Calu3 (cell line): ENCODE measurements around the gene TNFRSF18. TPM values are rescaled to one million over a fixed set of nuclear protein-coding genes. Genes with fewer than 3 reads are reported as not detected.

Experiments used
- BruUV-seq: library from RNA; stranded (reverse); fragments of 400-500 nt; replicated peaks from 2 replicates; lab custom pipeline; 2021; lab: Mats Ljungman, UMichigan
- CTCF ChIA-PET: fragments of 300-600 bp; sonication (Branson Sonifier 250); formaldehyde crosslinking; loops from one replicate; lab custom pipeline; 2022; ENCODE audit warnings: antibody characterized with exemption; lab: Charles Lee
- DNase-seq: peaks from one replicate; pipeline ENCODE4 v3.0.0; 2022
- H3K27ac Mint-ChIP-seq: one replicate; pipeline ENCODE4 v1.8.0; 2022; ENCODE audit warnings: mixed read lengths; ENCODE audit not compliant: unreplicated experiment
- H3K27me3 Mint-ChIP-seq: one replicate; pipeline ENCODE4 v1.8.0; 2022; ENCODE audit warnings: mixed read lengths; ENCODE audit not compliant: unreplicated experiment
- H3K36me3 Mint-ChIP-seq: one replicate; pipeline ENCODE4 v1.8.0; 2022; ENCODE audit warnings: mild to moderate bottlenecking, moderate library complexity, mixed read lengths; ENCODE audit not compliant: insufficient read depth, unreplicated experiment
- H3K4me1 Mint-ChIP-seq: one replicate; pipeline ENCODE4 v1.8.0; 2022; ENCODE audit warnings: mild to moderate bottlenecking, low read depth, mixed read lengths; ENCODE audit not compliant: unreplicated experiment
- H3K4me3 Mint-ChIP-seq: one replicate; pipeline ENCODE4 v1.8.0; 2022; ENCODE audit warnings: mild to moderate bottlenecking, low read depth, moderate library complexity, mixed read lengths; ENCODE audit not compliant: unreplicated experiment
- H3K9me3 Mint-ChIP-seq: one replicate; pipeline ENCODE4 v1.8.0; 2022; ENCODE audit warnings: low read depth, mixed read lengths; ENCODE audit not compliant: unreplicated experiment
- intact Hi-C: fragments of 100-400 bp; cut with micrococcal nuclease; formaldehyde crosslinking; loops from one replicate; pipeline ENCODE4 v1.10.0; 2022; ENCODE audit not compliant: unreplicated experiment
- total RNA-seq: library from RNA; stranded (reverse); gene quantifications from 2 replicates; pipeline ENCODE4 v1.2.3, GENCODE V29; 2022
- TF ChIP-seq, protein P1 (sequence below): fragments of 200-600 bp; IDR thresholded peaks from one replicate; pipeline ENCODE4 v1.8.0; 2022; ENCODE audit warnings: antibody characterized with exemption; ENCODE audit not compliant: unreplicated experiment

Gene TNFRSF18
- total RNA-seq, 1 experiment from 2014 or later = not detected

- TF ChIP-seq, protein P1, sequence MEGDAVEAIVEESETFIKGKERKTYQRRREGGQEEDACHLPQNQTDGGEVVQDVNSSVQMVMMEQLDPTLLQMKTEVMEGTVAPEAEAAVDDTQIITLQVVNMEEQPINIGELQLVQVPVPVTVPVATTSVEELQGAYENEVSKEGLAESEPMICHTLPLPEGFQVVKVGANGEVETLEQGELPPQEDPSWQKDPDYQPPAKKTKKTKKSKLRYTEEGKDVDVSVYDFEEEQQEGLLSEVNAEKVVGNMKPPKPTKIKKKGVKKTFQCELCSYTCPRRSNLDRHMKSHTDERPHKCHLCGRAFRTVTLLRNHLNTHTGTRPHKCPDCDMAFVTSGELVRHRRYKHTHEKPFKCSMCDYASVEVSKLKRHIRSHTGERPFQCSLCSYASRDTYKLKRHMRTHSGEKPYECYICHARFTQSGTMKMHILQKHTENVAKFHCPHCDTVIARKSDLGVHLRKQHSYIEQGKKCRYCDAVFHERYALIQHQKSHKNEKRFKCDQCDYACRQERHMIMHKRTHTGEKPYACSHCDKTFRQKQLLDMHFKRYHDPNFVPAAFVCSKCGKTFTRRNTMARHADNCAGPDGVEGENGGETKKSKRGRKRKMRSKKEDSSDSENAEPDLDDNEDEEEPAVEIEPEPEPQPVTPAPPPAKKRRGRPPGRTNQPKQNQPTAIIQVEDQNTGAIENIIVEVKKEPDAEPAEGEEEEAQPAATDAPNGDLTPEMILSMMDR = no peak
- Mint-ChIP-seq H3K36me3 (peaks cover 75% of the 10 kb centered on the region), H3K9me3 (no peaks in the 10 kb centered on the region), H3K27ac (peak overlapping the region; percentile 92), H3K4me1 (peaks cover 9% of the 10 kb centered on the region), H3K4me3 (peak overlapping the region; percentile 96), H3K27me3 (no peaks in the 10 kb centered on the region)
- no peak for DNase-seq
- BruUV-seq = no TSS peak
- intact Hi-C loops = loop anchor here (10.0 kb wide), 1 partner anchor 69 kb away; the partner anchor contains the start of genes B3GALT6 and SDF4
- CTCF ChIA-PET = interaction anchor here (1.0 kb wide), 1 partner anchor 28 kb away, joined by 3 read pairs; no protein-coding TSS in a partner anchor
These were observed 40.9 kb downstream of the TNFRSF18 start for GRCh38 chr1:1165485-1165884.

DNA sequence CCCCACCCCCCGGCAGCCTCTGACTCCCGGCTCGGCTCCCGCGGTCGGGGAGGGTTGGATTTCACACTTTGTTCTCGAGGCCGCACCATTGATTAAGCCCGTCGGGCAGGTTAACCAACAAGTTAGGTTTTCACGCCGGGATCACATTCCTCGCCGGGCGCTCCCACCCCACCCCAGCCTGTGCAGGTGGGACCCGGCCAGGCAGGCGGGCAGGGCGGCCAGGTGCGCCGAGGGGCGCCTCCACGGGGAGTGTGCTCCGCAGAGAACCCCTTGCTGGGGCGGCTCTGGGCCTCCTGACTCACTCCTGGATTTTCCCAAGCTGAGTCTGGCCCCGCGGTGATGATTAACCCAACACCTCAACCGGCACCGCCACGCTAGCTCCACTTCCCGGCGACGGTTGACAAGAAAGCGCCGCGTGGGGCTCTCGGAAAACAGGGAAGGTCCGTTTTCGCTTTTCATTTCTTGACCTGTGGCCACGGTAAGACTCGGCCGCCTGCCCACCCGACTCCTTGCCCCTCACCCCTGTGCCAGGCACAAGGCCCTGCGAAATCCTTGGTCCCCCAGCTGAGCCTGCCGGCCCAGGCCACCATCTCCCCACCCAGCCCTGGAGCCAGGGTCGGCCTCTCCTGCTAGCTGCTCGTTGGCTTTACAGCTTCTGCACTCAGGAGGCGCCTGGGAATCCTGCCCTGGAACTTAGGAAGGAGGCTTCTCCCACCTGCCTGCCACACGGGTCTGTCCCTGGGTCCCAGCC, 41.5 kb downstream of the TNFRSF18 start:
- intact Hi-C loops = loop anchor here (10.0 kb wide), 1 partner anchor 70 kb away; the partner anchor contains the start of genes B3GALT6 and SDF4
- CTCF ChIA-PET = interaction anchor here (1.0 kb wide), 1 partner anchor 28 kb away, joined by 3 read pairs; no protein-coding TSS in a partner anchor

DNA sequence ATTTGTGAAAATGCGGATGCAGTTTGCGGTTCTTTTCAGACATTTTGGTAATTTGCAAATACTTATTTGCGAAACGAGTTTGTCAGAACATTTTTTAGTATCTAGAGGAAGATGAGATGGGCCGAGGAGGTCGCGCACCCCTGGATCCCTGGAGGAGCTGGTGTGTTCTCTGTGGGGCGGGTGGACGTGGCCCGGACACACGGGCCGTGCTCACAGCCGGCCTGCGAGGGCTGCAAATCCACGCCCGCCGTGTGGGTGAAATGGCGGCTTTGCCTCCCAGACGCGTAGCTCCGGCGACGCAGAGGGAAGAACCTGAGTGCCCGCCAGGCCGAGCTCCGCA, 42.1 kb downstream of the TNFRSF18 start:
- CTCF ChIA-PET = interaction anchor here (1.9 kb wide), 1 partner anchor 42 kb away, joined by 8 read pairs; no protein-coding TSS in a partner anchor

More for the DNA sequence above, 41.5 kb downstream of the TNFRSF18 start:
- Mint-ChIP-seq H3K9me3 (no peaks in the 10 kb centered on the region), H3K4me1 (peaks cover 9% of the 10 kb centered on the region), H3K36me3 (peaks cover 73% of the 10 kb centered on the region), H3K27me3 (no peaks in the 10 kb centered on the region), H3K4me3 (peak overlapping the region; percentile 96), H3K27ac (peak overlapping the region; percentile 92)
- TF ChIP-seq, protein P1 = no peak
- peak; percentile 66 for DNase-seq
- no TSS peak for BruUV-seq

DNA sequence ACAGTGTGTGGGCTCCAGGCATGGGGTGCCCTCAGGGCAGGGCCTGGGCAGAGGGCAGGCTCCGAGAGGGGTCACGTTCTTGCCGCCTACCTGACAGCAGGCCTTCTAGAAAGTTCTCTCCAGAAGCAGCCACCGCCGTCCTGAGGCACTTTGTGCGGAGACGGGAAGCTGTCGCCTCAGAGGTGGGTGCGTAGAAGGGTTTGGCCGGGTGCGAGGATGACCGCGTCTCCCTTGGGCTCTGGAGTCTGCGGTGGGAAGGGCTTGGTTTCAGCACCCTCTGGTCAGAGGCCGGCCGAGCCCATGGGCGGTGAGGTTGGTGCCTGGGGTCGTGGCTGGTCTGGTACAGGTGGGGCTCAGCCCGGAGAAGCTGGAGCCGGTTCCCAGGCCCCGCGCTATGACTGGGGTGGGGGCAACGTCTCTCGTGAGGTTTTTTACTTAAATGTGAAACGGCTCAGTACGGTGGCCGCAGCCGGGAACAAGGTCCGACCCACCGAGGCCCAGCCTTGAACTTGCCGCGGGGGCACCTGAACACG, 42.8 kb downstream of the TNFRSF18 start:
- Mint-ChIP-seq H3K4me3 (peak overlapping the region; percentile 96), H3K36me3 (peaks cover 64% of the 10 kb centered on the region), H3K9me3 (no peaks in the 10 kb centered on the region), H3K27ac (peak overlapping the region; percentile 92), H3K4me1 (peaks cover 9% of the 10 kb centered on the region), H3K27me3 (no peaks in the 10 kb centered on the region)
- TF ChIP-seq, protein P1 = no peak
- no peak for DNase-seq
- CTCF ChIA-PET = interaction anchor here (1.4 to 1.9 kb wide), 2 partner anchors 41 to 100 kb away, joined by 7 to 8 read pairs; no protein-coding TSS in a partner anchor
- intact Hi-C loops = loop anchor here (2.0 to 10.0 kb wide), 2 partner anchors 41 to 71 kb away; partner anchors contain the start of genes B3GALT6 and SDF4
- BruUV-seq = no TSS peak

More for the DNA sequence above, 42.1 kb downstream of the TNFRSF18 start:
- Mint-ChIP-seq H3K4me1 (peaks cover 9% of the 10 kb centered on the region), H3K27ac (peak overlapping the region; percentile 92), H3K27me3 (no peaks in the 10 kb centered on the region), H3K4me3 (peak overlapping the region; percentile 96), H3K36me3 (peaks cover 69% of the 10 kb centered on the region), H3K9me3 (no peaks in the 10 kb centered on the region)
- TF ChIP-seq, protein P1 = no peak
- TSS peak; percentile 92 for BruUV-seq
- intact Hi-C loops = loop anchor here (10.0 kb wide), 1 partner anchor 70 kb away; the partner anchor contains the start of genes B3GALT6 and SDF4
- no peak for DNase-seq
